ENCODE results near the gene MGAT5. TPM values are rescaled to one million over a fixed set of nuclear protein-coding genes. Genes with fewer than 3 reads are reported as not detected.

MGAT5 gene
- total RNA-seq, 6 experiments from 2014 or later: 4.5 to 16.0 (median 10.0) TPM

DNA sequence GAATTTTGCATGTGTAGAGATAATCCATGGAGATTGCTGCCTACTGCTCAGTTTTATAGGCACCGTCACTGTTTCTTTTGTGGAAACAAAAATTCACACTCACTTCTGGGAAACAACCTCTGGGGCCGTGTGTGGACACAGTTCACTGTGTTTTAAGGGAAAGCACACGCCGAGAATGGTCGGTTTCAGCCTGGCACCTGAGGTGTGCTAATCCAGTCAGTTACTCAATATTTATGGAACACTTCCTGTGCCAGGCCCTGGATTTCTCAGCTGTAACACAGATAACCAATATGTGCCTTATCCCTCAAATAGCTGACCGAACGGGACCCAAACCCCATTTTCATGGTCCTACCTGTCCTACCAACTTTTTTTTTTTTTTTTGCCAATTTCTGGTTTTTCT is 179.6 kb downstream of the MGAT5 start:
- H3K36me3 ChIP-seq: peaks cover 0 to 2% (median 0%) of the 10 kb centered on the region in 4 donors
- WGBS (ENCODE audit: insufficient coverage, low coverage, low lambda C conversion rate, missing lambda C conversion rate): 40% methylated on average over 7 of the region's 7 CpGs
- peak; percentile 52 to 83 (median 72) for DNase-seq
- H3K4me3 ChIP-seq: peak overlapping the region in 1 of 3 donors; percentile 8
- H3K27me3 ChIP-seq: no peaks in the 10 kb centered on the region
- ATAC-seq: peak; percentile 73 to 88 (median 79)
- H3K4me1 ChIP-seq: peaks cover 0 to 44% (median 14%) of the 10 kb centered on the region in 4 donors
- TF ChIP-seq, protein P1, sequence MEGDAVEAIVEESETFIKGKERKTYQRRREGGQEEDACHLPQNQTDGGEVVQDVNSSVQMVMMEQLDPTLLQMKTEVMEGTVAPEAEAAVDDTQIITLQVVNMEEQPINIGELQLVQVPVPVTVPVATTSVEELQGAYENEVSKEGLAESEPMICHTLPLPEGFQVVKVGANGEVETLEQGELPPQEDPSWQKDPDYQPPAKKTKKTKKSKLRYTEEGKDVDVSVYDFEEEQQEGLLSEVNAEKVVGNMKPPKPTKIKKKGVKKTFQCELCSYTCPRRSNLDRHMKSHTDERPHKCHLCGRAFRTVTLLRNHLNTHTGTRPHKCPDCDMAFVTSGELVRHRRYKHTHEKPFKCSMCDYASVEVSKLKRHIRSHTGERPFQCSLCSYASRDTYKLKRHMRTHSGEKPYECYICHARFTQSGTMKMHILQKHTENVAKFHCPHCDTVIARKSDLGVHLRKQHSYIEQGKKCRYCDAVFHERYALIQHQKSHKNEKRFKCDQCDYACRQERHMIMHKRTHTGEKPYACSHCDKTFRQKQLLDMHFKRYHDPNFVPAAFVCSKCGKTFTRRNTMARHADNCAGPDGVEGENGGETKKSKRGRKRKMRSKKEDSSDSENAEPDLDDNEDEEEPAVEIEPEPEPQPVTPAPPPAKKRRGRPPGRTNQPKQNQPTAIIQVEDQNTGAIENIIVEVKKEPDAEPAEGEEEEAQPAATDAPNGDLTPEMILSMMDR (IDR thresholded peaks at IDR 0.05): no peak
- TF ChIP-seq POLR2A (IDR thresholded peaks at IDR 0.05): no peak
- intact Hi-C loops (cut with DNase I): no loop called here
- H3K27ac ChIP-seq: peak overlapping the region; percentile 80 to 96 (median 87)
- no peaks in the 10 kb centered on the region for H3K9me3 ChIP-seq

DNA sequence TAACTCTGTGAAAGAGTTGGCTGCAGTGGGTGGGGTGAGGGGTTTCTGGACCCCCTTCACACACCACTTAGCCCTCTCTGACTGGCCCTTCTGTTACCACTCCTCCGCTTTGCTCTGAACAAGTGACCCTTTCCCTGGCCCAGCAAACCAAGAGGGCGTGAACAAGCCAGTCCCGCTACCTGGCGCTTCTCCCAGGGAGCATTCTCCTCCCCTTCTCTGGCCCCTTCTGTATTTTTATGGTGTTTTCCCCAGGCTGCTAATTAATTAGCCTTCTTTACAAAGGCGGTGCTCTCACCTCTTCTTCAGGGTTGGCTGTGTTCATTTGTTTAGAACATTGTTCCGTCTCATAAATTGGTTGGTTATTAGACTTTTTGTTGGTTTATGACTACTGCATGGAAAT is 180.1 kb downstream of the MGAT5 start:
- no peaks in the 10 kb centered on the region for H3K36me3 ChIP-seq
- DNase-seq: peak; percentile 61 to 81 (median 78)

DNA sequence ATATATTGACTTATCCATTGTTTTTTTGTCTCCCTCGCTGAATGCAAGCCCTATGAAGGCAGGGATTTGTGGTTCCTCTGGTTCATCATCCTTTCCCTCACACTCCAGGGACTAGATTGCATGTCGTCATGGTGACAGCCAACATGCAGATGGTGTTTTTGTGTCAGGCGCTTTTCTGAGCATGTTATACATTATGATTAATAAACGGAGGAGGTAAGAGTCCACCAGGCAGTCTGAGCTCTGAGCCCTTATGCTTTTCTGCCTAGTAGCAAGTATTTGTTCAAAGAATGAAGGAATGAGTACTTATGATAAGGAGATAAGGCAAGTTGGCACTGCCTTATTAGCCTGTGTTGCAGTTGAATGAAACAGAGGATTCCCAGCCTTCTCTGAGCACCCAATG is 181.6 kb downstream of the MGAT5 start:
- Histone ChIP-seq H3K4me1 (peaks cover 0 to 44% (median 14%) of the 10 kb centered on the region in 4 donors), H3K36me3 (no peaks in the 10 kb centered on the region)

More for the DNA sequence above, 180.1 kb downstream of the MGAT5 start:
- H3K9me3 ChIP-seq: no peaks in the 10 kb centered on the region
- peaks cover 0 to 44% (median 14%) of the 10 kb centered on the region in 4 donors for H3K4me1 ChIP-seq
- intact Hi-C loops (cut with DNase I): no loop called here
- H3K27ac ChIP-seq: peak overlapping the region; percentile 51 to 96 (median 87)
- peak; percentile 55 to 70 (median 68) for ATAC-seq
- no peaks in the 10 kb centered on the region for H3K27me3 ChIP-seq
- TF ChIP-seq POLR2A (IDR thresholded peaks at IDR 0.05): peak; percentile 3
- TF ChIP-seq, protein P1 (IDR thresholded peaks at IDR 0.05): no peak
- peak overlapping the region in 1 of 3 donors; percentile 8 for H3K4me3 ChIP-seq
- 67% methylated on average over 5 of the region's 6 CpGs for WGBS (ENCODE audit: insufficient coverage, low coverage, low lambda C conversion rate, missing lambda C conversion rate)

DNA sequence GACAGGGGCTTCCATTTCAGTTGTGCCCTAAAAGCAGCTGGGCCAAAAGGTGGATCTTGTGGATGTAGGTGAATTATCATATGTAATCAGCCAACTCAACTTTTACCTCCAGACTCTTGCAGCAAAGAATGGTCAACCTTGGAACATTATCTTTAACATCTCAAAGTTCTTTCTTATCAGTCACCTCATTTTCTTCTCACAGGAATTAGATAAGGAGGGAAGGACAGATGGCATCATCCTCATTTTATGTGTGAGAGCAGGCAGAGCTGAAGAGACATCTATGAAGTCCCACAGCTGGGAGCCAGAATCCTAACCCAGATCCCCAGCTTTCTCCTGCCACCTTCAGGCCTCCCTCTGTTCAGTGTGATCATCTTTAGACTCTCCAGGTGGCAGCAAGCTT is 182.1 kb downstream of the MGAT5 start:
- Histone ChIP-seq H3K4me1 (peaks cover 0 to 43% (median 14%) of the 10 kb centered on the region in 4 donors), H3K36me3 (no peaks in the 10 kb centered on the region), H3K9me3 (no peaks in the 10 kb centered on the region), H3K4me3 (no peak overlapping the region), H3K27me3 (no peaks in the 10 kb centered on the region), H3K27ac (peak overlapping the region in 1 of 3 donors; percentile 1)
- DNase-seq (no peak), ATAC-seq (no peak)
- intact Hi-C loops (cut with DNase I): no loop called here
- TF ChIP-seq POLR2A (IDR thresholded peaks at IDR 0.05): no peak
- TF ChIP-seq, protein P1 (IDR thresholded peaks at IDR 0.05): peak in 1 of 4 donors; percentile 7

More for the DNA sequence above, 181.6 kb downstream of the MGAT5 start:
- intact Hi-C loops (cut with DNase I): no loop called here
- DNase-seq: no peak
- Histone ChIP-seq H3K4me3 (no peak overlapping the region), H3K9me3 (no peaks in the 10 kb centered on the region), H3K27me3 (no peaks in the 10 kb centered on the region), H3K27ac (peak overlapping the region in 1 of 3 donors; percentile 1)
- 93% methylated on average over 3 of the region's 4 CpGs for WGBS (ENCODE audit: insufficient coverage, low coverage, low lambda C conversion rate, missing lambda C conversion rate)
- TF ChIP-seq, protein P1 (IDR thresholded peaks at IDR 0.05): no peak
- TF ChIP-seq POLR2A (IDR thresholded peaks at IDR 0.05): no peak
- ATAC-seq: no peak
